GM19193 (cell line): ENCODE data around the gene AKT1.

Source experiments
- POLR2A ChIP-seq: IDR thresholded peaks from 4 replicates; pipeline ENCODE4 v1.6.1; 2011; ENCODE audit not compliant: insufficient read depth, insufficient read length; ENCODE audit errors: extremely low read depth

The AKT1 gene

GRCh38 chr14:104794993-104795780, at the start of gene AKT1:
Gene AKT1 (minus strand): TSS chr14:104795748. CDS start chr14:104792643, 3,105 bp downstream.
- TF ChIP-seq POLR2A: no peak

DNA sequence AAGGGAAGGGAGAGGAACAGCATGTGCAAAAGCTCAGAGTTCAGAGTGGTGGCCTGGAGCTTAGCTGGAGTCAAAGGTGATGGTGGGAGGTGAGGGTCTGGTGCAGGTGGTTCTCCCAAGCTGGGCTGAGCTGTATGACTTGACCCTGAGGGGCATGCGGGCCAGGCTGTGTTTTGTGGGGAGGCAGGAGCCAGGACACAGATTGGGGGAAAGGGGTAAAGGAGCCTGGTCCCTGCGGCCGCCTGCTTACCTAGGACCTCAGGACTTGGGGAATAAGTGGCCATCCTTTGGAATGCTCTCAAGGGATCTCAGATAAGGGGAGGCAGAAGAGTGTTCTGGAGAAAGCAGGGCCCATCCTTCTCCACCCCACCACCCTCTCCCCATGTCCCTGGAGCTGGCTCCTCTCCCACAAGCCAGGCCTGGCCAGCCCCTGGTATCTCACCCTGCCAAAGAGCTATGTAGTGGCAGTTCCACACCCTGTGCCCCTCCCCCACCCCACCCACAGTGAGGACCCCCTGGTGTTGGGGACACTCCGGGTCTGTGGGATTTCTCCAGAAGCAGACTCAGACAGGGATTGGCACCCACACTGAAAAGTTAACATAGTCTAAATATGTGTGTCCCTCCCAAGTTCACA, 49.6 kb upstream of the AKT1 start:
- no peak for TF ChIP-seq POLR2A

- TF ChIP-seq POLR2A: no peak
Measured at GRCh38 chr14:104844306-104845032, 48.9 kb upstream of the AKT1 start.

- TF ChIP-seq POLR2A: no peak
Measured at GRCh38 chr14:104843442-104844305, 48.1 kb upstream of the AKT1 start.

DNA sequence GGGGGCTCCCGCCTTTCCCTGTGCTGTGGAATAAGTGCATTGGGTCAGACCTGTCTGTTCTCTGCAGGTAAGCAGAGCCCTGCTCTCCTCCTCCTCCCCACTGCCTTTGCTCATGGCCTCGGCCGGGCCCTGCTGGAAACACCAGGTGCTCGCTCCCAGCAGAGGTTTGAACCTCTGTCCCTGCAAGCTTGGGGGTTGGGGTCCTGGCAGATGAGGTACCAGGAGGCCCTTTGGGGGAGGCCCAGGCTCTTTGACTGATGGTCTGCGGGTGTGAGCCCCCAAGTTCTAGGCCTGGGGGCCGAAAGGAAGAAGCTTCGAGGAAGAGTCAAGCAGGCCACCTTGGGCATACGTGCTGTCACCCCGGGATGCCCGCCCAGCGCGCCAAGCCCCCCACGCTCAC, 47.5 kb upstream of the AKT1 start:
- TF ChIP-seq POLR2A: no peak

DNA sequence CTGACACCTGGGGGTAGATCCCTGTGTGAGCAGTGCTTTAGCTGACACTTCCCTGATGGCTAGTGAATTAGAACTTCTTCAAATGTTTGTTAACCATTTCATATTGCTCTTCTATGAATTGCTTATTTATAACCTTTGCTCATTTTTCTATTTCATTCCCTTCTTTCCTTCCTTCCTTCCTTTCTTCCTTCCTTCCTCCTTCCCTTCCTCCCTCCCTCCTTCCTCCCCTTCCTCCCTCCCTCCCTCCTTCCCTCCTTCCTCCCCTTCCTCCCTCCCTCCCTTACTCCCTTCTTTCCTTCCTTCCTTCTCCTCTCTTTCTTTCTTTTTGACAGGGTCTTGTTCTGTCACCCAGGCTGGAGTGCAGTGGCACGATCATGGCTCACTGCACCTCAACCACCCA, 46.2 kb upstream of the AKT1 start:
- no peak for TF ChIP-seq POLR2A

DNA sequence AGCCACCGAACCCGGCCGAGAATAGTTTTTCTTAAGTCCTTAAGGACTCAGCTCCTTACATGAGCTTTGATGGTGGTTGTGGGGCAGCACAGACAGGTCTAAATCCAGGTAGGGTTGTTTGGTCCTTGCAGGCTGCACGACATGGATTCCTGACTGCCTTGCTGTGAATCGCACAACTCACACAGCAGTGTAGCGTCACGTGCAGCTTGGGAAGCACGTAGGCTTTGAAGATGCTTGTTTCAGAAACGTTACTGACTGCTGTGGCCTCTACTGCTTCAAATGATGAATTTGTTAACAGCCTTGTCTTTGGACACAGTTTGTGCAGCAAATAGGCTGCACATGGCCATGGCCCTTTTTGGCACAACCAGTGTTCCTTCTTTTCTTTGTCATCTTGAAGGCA, 35.2 kb upstream of the AKT1 start:
- no peak for TF ChIP-seq POLR2A

DNA sequence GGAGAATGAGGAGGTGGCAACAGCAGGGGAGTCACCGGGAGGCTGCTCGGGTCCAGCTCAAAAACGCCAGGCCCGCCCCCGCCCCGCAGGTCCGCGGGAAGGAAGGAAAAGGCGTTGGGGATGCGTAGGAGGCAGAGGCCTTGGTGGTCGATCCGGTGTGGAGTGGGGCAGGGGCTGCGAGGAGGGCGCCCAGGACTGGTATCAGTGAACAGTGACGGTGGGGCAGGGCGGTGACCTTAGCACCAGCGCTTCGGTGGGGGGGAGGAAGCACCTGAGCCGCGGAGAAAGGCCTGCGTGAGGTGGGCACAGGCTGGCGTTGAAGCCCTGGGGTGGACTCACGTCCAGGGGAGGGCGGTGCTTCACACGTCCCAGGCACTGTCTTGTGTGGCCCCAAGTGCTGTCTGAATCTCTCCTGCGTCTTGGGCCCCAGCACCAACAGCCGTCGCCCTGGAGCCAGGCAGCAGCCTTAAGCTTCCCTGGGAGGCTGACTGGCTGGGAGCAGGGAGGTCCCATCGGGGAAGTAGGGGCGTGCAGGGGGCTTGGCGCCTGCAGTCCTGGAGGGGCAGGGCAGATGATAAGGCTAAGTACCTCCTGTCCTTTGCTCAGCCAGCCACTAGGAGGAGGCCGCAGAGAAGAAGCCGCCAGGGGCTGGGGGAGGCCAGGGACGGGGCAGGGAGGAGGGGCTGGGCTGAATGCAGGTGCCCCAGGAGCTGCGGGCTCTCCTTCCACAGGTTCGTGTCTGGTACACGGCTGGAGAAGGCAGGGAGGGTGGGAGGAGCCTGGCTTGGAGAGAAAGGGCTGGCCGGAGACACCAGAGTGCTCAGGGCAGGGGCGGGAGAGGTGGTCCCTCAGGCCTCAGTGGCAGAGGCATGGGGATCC, 31.9 kb upstream of the AKT1 start:
- TF ChIP-seq POLR2A: no peak

DNA sequence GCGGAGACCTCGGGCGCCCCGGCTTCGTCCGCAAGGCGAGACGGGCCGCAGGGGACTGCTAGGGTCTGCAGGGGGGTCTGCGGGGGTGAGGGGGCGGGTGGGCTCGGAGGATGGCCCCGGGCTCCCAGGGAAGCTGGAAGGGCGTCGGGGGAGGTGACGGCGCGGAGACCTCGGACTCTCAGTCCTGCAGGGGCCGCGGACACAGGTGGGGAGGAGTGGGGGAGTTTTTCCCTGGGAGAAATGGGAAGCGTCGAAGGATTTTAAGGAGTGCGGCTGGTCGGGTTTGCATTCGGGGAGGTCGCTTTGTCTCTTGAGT, 31.3 kb upstream of the AKT1 start:
- no peak for TF ChIP-seq POLR2A

- TF ChIP-seq POLR2A: no peak
Measured at GRCh38 chr14:104826189-104826860, 30.8 kb upstream of the AKT1 start.

- TF ChIP-seq POLR2A: no peak
Measured at GRCh38 chr14:104824353-104824997, 28.9 kb upstream of the AKT1 start.

DNA sequence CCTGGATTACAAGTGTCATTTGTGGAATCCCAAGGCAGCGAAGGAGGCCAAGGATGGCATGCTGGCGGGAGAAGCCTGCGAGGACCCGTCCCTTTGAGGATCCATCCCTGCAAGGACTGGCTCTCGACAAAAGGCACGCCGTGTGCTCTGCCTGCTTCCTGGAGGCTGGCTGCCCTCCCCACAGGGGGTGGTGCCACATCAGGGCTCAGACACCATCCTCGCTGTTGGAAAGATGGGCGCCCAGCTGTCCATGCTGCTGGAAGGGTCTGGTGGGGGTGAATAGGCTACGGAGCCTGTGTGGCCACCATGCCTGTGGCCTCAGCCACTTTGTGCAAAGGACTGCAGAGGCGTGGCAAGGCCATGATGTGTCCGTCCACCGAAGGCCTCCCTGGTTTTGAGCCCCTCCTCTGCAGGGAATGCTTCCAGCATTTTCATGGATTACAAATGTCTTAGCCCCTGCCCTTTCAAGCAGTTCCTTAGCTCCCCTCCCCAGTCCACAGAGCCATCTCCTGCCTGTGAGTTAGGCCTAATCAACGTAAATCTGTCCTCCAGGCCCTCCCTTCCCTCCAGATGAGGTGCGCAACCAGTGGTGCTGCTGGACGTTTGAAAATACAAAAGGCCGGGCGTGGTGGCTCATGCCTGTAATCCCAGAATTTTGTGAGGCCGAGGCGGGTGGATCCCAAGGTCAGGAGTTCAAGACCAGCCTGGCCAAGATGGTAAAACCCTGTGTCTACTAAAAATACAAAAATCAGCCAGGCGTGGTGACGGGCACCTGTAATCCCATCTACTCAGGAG, 27.5 kb upstream of the AKT1 start:
- no peak for TF ChIP-seq POLR2A
